HG03095 (cell line): ENCODE measurements around the gene PARP3.

Experiments
- ATAC-seq: cut with Tn5 transposase; IDR thresholded peaks from one replicate; pipeline ENCODE4 v1.9.1; 2021; ENCODE audit warnings: moderate library complexity; ENCODE audit not compliant: unreplicated experiment

Gene PARP3

DNA sequence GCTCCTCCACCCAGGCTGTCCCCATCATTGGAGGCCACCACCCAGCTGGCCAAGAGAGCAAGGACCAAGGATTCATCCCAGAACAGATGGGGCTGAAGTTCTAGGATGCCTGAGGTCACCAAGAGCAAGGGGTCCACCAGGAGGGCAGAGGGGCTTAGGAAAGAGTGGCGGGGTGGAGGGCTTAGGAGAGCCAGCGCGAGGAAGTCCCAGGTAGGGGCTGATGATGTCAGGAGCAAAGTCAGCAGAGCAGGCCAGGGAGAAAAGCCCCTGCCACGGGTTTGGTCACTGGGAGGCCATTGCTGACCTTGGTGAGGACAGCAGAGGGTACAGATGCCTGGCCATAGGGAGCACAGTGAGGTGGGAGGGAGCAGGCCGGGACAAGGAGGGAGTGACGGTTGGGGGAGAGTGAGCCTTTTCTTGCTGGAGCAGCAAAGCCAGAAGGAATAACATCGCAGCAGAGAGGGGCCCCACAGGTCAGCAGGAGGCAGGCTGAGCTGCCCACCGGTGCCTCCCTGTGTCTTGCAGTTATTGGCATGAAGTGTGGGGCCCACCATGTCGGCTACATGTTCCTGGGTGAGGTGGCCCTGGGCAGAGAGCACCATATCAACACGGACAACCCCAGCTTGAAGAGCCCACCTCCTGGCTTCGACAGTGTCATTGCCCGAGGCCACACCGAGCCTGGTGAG is 5.2 kb downstream of the PARP3 start:
- ATAC-seq: no peak

DNA sequence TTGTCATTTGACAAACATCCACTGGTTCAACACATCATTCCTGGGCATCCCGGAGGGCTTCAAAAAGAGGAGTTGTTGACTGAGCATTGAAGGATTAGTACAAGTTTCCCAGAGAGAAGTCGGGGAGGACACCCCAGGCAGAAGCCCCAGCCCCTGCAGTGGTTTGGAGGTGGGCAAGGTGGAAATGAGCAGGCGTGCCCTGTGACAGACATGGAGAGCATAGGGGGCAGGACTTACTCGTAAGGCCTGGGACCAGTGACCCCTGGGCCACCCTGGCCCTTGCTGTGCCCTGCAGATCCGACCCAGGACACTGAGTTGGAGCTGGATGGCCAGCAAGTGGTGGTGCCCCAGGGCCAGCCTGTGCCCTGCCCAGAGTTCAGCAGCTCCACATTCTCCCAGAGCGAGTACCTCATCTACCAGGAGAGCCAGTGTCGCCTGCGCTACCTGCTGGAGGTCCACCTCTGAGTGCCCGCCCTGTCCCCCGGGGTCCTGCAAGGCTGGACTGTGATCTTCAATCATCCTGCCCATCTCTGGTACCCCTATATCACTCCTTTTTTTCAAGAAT is 5.9 kb downstream of the PARP3 start:
- ATAC-seq: no peak

DNA sequence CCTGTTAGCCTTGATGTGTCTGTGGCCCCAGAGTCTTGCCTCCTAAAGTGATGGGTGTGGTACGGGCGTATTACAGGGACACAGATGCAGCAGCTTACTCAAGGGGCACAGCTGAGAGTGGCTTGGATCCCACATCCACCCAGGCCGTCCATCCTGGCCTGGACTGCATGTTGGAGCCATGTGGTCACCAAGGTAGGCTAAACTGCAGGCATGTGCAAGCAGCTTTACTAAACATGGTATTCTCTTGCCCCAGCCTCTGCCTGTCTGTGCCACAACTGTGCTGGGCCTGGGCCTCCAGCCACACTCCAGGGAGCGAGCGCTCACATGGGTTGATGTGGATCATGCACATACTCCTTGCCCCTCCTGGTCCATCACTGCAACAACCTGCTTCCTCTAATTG is 7.0 kb downstream of the PARP3 start:
- ATAC-seq: no peak

DNA sequence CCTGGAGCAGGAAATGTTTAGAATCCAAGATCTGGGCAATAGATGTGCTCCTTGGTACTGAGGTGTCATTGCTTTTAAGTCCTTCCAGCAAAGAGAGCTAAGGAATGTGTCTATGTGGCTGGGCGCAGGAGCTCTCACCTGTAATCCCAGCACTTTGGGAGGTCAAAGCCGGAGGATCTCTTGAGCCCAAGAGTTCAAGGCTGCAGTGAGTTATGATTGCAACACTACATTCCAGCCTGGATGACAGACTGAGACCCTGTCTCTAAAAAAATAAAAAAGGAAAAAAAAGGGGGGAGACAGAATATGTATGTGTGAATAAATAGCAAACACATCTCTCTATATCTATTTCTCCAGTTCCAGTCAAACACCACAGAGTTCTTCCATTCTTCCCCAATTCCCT is 8.7 kb downstream of the PARP3 start:
- ATAC-seq: no peak

DNA sequence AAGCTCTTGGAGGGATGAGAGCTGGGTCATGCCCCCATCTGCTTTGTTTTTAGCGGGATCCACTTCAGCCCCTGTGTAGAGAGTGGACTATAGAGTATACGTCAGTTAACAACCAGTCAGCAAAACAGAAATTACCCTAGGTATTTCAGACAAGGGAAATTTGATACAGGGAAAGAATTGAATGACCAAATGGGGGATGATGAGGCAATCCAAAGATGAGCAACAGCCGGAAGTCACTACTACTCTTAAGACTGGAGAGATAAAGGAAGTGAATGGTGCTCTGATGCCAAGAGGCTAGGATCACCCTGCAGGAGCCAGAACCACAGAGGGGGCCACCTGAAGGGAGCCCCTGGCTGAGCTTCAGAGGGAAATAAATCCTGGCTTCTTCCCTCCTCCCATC is 11.3 kb downstream of the PARP3 start:
- ATAC-seq: no peak

- ATAC-seq: no peak
Observed at GRCh38 chr3:51954105-51954504, 11.9 kb downstream of the PARP3 start.

GRCh38 chr3:51954713-51955112 is 12.6 kb downstream of the PARP3 start:
- no peak for ATAC-seq

- ATAC-seq: no peak
Observed at GRCh38 chr3:51955175-51955892, 13.2 kb downstream of the PARP3 start, which contains the start of gene GPR62. TSS of gene GPR62 (plus strand) at chr3:51955381. CDS start at chr3:51955653, 272 bp downstream.

DNA sequence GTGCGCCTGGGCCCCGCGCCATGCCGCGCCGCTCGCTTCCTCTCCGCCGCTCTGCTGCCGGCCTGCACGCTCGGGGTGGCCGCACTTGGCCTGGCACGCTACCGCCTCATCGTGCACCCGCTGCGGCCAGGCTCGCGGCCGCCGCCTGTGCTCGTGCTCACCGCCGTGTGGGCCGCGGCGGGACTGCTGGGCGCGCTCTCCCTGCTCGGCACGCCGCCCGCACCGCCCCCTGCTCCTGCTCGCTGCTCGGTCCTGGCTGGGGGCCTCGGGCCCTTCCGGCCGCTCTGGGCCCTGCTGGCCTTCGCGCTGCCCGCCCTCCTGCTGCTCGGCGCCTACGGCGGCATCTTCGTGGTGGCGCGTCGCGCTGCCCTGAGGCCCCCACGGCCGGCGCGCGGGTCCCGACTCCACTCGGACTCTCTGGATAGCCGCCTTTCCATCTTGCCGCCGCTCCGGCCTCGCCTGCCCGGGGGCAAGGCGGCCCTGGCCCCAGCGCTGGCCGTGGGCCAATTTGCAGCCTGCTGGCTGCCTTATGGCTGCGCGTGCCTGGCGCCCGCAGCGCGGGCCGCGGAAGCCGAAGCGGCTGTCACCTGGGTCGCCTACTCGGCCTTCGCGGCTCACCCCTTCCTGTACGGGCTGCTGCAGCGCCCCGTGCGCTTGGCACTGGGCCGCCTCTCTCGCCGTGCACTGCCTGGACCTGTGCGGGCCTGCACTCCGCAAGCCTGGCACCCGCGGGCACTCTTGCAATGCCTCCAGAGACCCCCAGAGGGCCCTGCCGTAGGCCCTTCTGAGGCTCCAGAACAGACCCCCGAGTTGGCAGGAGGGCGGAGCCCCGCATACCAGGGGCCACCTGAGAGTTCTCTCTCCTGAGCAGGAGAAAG is 14.0 kb downstream of the PARP3 start:
- ATAC-seq: no peak

GRCh38 chr3:51957520-51958205 is 15.5 kb downstream of the PARP3 start:
- ATAC-seq: no peak

- no peak for ATAC-seq
Observed at GRCh38 chr3:51958603-51959521, 16.7 kb downstream of the PARP3 start.

- ATAC-seq: no peak
Observed at GRCh38 chr3:51959651-51960050, 17.5 kb downstream of the PARP3 start.

GRCh38 chr3:51960386-51960785 is 18.2 kb downstream of the PARP3 start:
- ATAC-seq: no peak

- no peak for ATAC-seq
Observed at GRCh38 chr3:51961011-51961410, 18.8 kb downstream of the PARP3 start.

- no peak for ATAC-seq
Observed at GRCh38 chr3:51961602-51962569, 19.7 kb downstream of the PARP3 start.

- ATAC-seq: no peak
Observed at GRCh38 chr3:51962854-51963530, 20.8 kb downstream of the PARP3 start.

- ATAC-seq: no peak
Observed at GRCh38 chr3:51963951-51964451, 21.8 kb downstream of the PARP3 start.

DNA sequence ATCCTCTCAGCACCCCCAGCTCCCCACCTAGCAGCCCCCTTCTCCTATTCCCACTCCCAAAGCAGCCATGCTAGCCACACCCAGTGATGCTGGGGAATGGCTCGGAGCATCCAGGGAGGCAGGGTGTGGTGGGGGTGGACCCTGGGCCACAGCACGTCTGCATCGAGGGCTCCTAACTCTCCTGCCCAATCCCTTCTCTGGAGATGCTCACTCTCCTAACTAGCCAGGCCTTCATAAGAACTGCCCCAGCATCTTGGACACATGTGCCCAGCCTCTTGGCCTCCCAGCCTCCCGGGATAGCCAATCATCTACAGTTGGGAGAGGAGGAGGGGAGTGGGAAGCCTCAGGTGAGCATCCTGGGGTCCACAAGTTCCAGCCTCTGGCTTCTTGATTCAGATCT is 22.4 kb downstream of the PARP3 start:
- no peak for ATAC-seq
